Dedifferentiated amniotic fluid mesenchymal stem cell (primary cell): ENCODE results near the gene AP5Z1.

Source experiments
- DNase-seq: peaks from one replicate; pipeline ENCODE4 v3.0.0-alpha.2; 2016; ENCODE audit errors: extremely low spot score

AP5Z1 gene

DNA sequence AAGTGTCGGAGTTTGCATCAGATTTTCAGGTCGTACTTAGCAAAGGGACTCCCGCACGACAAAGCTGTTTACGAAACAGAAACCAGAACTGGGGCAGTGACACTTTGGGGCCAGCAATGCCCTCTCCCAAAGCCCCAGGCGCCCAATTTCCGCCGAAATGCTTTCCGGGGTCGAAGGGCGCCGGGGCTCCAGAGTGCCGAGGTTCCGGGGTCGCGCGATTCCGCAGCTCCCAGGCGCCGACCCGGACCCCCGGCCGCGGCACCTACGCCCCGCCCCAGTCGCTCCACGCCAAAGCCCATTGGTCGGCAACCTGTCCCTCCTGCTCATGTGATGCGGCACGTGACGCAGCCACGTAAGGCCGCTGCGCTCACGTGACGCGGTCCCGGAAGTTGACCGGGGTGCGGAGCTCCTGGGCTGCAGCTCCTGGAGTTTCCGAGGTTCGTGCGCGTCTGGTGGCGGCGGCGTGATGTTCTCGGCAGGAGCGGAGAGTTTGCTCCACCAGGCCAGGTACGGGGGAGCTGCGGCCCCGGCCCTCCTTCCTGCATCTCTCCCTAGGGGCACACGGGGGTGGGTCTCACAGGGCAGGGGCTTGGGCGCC, at the start of gene AP5Z1:
TSS of gene AP5Z1 (plus strand) at position 374 of the 598 bp plus-strand sequence. CDS start at position 467, 93 bp downstream.
- peak; percentile 90 for DNase-seq

GRCh38 chr7:4725850-4726450, 49.5 kb upstream of the AP5Z1 start:
- no peak for DNase-seq

GRCh38 chr7:4726566-4726965, 48.9 kb upstream of the AP5Z1 start:
- no peak for DNase-seq

DNA sequence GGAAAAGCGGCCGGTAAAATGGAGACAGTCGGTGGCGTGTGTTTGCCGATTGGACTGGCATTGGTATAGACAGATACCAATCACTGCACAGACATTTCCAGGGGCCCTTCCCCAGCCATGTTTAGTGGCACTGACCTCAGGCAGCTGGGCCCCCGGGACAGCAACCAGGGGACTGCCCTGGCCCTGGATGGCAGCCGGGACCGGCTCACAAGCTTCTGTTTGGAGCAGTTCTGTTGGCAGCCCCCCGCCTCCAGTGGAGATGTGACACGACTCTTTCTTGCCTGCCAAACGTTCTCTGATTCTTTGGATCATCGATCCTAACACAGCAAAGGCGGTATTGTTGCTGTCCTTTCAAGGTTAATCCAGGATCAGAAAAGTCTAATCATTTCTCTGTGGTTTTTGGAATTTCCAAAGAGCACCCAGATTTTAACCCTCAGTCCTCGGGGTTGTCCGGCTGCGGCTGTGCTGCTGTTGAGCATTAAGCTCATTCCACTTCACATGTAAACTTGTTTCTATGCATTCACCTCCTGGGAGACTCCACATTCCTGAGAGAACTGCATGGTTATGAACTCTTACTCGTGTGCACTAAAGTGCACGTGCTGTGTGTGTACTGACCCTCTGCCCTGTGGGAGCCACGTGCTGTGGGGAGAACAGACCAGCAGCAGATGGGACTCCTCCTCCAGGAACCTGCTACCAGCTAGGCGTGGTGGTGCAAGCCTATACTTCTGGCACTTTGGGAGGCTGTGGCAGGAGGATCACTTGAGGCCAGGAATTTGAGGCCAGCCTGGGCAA, 47.3 kb upstream of the AP5Z1 start:
- no peak for DNase-seq

- no peak for DNase-seq
Measured at GRCh38 chr7:4729266-4729665, 46.2 kb upstream of the AP5Z1 start.

GRCh38 chr7:4730276-4730675, 45.1 kb upstream of the AP5Z1 start:
- no peak for DNase-seq

- DNase-seq, result no peak
Measured at GRCh38 chr7:4730971-4731370, 44.5 kb upstream of the AP5Z1 start.

DNA sequence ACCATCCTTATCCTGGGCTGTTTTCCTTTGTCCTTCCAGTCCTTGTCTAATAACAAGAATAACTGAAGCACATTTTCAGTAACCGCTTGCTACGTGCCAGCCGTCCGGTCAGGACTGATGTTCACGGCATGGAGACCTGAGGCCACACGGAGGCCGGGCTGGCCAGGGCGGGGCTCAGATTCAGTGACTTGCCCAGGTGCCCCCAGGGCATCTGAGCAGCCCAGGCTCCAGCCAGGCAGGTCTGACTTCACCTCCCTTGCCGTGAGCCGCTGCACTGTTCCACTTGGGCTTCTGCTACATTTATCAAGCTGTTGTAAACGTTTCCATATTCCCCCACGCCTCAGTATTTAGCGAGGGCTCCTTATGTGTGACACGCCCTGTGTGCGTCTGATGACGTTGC, 43.6 kb upstream of the AP5Z1 start:
- no peak for DNase-seq

DNA sequence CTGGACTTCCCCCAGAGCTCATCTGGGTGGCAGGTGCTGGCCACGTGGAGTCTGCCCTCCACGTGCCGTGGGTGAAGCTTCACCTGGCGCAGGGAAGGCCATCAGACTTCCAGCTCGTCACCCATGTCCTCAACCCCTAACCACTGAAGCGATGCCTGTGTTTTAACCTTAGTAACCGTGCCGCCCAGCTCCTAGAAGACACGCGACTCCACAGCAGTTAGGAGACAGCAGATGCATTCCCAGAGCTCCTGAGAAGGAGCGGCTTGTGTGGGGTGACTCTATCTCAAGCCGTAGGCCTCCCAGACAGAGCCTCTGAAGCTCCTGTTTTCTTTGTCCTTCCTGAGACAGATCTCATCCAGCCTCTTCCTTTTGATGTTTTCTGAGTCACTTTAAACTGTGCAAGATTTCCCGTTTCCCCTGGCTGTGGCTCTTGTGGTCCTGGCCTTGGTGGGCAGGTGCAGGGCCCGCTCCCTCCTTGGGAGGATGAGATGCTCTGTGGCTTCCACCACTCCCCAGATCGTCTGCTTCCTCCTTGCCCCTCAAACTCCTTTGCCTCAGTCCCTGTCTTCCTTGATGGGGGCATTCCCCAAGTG, 41.4 kb upstream of the AP5Z1 start:
- DNase-seq, result no peak

GRCh38 chr7:4734587-4735345, 40.7 kb upstream of the AP5Z1 start:
- DNase-seq, result no peak

DNA sequence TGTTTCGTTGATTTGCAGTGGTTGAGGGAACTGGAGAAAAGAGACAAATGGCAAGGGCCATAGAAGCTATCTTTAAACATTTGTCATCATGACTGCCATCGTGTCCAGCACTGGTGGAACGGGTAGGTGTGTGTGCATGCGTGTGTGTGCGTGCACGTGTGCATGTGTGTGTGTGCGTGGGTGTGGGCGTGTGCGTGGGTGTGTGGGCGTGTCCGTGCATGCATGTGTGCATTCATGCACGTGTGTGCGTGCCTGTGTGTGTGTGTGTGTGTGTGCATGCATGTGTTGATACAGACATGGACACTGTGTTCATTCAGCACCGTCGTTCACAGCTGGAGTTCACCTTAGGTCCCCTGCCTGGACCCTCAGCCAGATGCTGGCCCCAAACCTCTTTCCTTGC, 38.1 kb upstream of the AP5Z1 start:
- DNase-seq, result no peak

DNA sequence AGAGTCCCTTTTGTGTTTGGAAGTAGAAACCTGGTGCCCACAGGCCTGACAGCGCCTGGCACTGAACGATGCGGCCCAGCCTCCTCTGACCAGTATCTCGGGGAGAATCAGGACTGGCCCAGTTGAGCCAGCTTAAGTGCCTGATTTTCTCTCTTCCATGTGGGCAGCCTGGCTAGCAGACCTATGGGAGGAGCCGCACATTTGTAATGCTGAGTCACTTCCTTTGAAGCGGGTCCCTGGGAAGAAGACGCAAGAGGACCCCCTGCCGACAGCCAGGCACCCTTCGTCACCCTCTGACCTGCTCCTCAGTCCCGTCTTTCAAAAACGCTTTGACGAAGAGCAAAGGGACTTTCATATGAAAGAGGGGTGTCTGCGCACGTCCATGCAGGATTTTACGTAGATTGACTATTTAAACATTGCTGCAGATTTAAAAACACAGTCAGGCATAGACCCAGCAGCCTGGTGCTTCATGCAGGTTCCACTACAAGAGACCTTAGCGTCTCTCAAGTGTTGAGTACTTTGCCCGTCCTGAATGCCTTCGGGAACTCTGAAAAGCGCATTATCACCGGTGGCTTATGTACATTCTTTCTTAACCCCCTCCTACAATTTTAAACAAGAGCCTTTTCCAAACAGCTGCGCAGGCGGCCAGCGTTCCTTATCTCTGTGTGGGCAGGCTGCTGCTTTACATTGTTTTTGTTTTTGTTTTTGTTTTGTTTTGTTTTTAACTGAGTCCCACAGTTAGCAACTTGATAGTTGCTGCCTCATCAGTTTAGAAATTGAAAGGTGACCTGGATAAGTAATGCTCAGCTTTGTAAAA, 36.5 kb upstream of the AP5Z1 start:
- DNase-seq, result peak; percentile 38

- DNase-seq, result no peak
Measured at GRCh38 chr7:4739528-4739992, 35.9 kb upstream of the AP5Z1 start.

DNA sequence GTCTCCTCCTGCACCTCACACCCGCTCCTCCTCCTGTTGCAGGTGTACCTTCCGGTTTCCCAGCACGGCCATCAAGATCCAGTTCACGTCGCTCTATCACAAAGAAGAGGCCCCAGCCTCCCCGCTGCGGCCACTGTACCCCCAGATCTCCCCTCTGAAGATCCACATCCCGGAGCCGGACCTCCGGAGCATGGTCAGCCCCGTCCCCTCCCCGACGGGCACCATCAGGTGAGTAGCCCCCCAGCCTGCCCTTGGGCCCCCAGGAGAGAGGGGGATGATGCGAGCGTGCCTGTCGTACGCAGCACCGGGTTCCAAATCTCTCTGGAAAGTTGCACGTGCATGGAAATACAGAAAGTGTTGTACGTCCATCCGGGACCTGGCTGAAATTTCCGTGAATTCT, 34.6 kb upstream of the AP5Z1 start:
- no peak for DNase-seq

DNA sequence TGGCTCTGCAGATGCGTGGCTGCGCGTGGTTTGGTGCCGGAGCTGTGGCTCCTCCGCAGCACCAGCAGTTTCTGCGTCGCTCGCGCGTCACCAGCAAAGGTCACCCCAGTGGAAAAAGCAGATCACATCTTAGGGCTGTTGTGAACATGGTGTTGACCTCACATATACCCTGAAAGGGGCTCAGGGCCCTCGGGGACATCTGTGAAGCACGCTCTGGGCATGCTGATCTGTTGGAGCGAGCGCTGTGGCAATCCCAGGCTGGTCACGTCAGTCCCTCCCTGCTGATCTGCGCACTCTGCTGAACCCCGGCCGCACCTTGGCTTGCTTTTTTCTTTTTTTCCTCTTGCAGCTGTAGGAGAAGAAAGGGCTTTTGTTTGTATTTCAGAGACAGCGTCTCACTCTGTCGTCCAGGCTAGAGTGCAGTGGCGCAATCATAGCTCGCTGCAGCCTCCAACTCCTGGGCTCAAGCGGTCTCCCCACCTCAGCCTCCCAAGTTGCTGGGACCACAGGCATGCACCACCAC, 33.3 kb upstream of the AP5Z1 start:
- no peak for DNase-seq

DNA sequence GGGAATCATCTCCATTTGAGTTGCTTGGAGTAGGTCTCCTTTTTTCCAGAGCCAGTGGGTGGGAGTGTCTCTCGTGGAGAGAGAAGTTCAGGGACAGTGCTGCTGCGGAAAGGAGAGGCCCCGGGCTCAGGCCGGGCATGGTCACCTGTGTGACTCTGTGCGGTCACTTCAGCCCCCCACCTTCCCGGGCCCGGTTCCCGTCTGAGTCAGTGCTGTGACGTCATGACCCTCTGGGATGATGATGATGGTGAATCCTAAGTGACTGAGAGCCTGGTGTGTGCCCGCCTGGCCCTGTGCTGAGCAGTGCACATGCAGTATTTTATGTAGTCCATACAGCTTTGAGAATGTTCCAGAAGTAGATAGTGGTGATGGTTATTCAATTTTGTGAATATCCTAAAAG, 32.6 kb upstream of the AP5Z1 start:
- no peak for DNase-seq

GRCh38 chr7:4744391-4745264, 30.8 kb upstream of the AP5Z1 start:
- peak; percentile 99 for DNase-seq

DNA sequence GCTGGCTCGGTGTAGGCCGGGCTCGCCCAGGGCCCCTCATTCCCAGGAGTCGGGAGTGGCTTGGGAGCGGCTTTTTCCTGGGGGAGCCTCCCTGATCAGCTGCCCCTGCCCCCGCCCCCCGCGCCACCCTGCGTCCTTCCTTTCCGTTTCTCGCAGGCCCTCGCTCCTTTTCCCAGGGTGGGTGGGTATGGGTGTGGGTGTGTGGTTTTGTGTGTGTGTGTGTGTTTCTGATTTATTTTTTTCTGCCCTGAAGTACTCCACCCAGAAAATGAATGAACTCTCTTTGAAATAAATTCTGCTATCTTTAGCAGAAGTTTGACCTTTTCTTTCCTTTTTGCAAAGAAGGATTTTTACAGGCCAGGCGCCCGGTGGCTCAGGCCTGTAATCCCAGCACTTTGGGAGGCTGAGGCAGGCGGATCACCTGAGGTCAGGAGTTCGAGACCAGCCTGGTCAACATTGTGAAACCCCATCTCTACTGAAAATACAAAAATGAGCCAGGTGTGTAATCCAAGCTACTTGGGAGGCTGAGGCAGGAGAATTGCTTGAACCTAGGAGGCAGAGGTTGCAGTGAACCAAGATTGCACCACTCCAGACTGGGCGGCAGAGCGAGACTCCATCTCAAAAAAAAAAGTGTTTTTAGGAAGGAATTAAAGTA, 30.0 kb upstream of the AP5Z1 start:
- no peak for DNase-seq
